NCI-H2227 treated with DMSO at 0.1 percent for 48 hours (cell line): ENCODE results near the gene CBFA2T2.
"Not testable (repeated sequence)": the region's sequence is repeated elsewhere in the genome, so short reads cannot be mapped to it uniquely, and the experiment has no call there.

ENCODE experiments used
- DNase-seq: peaks from one replicate; lab custom pipeline; 2025; lab: John Stamatoyannopoulos, UW

The CBFA2T2 gene

DNA sequence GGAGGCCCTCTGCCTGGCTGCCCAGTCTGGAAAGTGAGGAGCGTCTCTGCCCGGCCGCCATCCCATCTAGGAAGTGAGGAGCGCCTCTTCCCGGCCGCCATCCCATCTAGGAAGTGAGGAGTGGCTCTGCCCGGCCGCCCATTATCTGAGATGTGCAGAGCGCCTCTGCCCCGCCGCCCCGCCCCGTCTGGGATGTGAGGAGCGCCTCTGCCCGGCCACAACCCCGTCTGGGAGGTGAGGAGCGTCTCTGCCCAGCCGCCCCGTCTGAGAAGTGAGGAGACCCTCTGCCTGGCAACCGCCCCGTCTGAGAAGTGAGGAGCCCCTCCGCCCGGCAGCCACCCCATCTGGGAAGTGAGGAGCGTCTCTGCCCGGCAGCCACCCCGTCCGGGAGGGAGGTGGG is 209.1 kb downstream of the CBFA2T2 start:
- DNase-seq = not testable (repeated sequence)
